PC-3 (cell line): Measurements from ENCODE around the gene CTNNA2.

Experiments used
- CTCF ChIP-seq: fragments of 300-600 bp; sonication (generic); conservative IDR thresholded peaks from 2 replicates; pipeline ENCODE4 v1.5.1; 2017; ENCODE audit warnings: antibody characterized with exemption, low read depth, mild to moderate bottlenecking, low read length
- EZH2 ChIP-seq: fragments of 300-600 bp; sonication (generic); IDR thresholded peaks from one replicate; pipeline ENCODE4 v1.6.1; 2017; ENCODE audit warnings: antibody characterized with exemption, mild to moderate bottlenecking, low read length; ENCODE audit not compliant: unreplicated experiment
- EZH2phosphoT487 ChIP-seq: fragments of 300-600 bp; sonication (generic); IDR thresholded peaks from 2 replicates; pipeline ENCODE4 v1.6.1; 2018; ENCODE audit warnings: mild to moderate bottlenecking, antibody characterized with exemption, low read length, borderline replicate concordance

- TF ChIP-seq CTCF (no peak), EZH2 (no peak), EZH2phosphoT487 (no peak)
These were observed 867.9 kb downstream of the CTNNA2 start for GRCh38 chr2:80380736-80381135.
